Measurements from ENCODE around the gene MEGF11. TPM values are rescaled to one million over a fixed set of nuclear protein-coding genes. Genes with fewer than 3 reads are reported as not detected.

MEGF11 gene
- total RNA-seq, 6 experiments from 2014 or later: not detected

DNA sequence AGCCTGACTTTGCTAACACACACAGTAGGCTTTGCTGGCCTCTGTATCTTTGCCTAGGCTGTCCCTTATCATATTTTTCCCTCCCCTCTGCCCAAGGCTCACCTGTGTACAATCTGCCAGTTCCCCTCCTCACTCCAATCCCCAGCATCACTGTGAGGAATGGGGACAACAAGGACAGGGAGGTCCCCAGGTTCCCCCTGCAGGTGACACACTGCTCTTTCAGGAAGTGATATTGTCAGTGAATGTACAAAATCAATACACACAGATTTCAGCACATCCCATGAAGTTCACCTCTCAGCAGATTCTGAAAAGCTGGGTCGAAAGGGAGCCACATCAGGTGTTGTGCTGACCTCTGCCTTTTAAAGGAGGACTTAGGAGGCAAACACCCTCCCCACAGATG is 206.8 kb downstream of the MEGF11 start:
- Mint-ChIP-seq H3K27ac (no peak overlapping the region), H3K9me3 (no peaks in the 10 kb centered on the region), H3K4me3 (no peak overlapping the region), H3K4me1 (ENCODE audit: low read depth) (no peaks in the 10 kb centered on the region), H3K27me3 (ENCODE audit: insufficient read depth) (peaks cover 51% of the 10 kb centered on the region), H3K36me3 (ENCODE audit: low read depth) (no peaks in the 10 kb centered on the region)
- TF ChIP-seq, protein P1, sequence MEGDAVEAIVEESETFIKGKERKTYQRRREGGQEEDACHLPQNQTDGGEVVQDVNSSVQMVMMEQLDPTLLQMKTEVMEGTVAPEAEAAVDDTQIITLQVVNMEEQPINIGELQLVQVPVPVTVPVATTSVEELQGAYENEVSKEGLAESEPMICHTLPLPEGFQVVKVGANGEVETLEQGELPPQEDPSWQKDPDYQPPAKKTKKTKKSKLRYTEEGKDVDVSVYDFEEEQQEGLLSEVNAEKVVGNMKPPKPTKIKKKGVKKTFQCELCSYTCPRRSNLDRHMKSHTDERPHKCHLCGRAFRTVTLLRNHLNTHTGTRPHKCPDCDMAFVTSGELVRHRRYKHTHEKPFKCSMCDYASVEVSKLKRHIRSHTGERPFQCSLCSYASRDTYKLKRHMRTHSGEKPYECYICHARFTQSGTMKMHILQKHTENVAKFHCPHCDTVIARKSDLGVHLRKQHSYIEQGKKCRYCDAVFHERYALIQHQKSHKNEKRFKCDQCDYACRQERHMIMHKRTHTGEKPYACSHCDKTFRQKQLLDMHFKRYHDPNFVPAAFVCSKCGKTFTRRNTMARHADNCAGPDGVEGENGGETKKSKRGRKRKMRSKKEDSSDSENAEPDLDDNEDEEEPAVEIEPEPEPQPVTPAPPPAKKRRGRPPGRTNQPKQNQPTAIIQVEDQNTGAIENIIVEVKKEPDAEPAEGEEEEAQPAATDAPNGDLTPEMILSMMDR (IDR thresholded peaks at IDR 0.05): no peak
- DNase-seq: no peak

DNA sequence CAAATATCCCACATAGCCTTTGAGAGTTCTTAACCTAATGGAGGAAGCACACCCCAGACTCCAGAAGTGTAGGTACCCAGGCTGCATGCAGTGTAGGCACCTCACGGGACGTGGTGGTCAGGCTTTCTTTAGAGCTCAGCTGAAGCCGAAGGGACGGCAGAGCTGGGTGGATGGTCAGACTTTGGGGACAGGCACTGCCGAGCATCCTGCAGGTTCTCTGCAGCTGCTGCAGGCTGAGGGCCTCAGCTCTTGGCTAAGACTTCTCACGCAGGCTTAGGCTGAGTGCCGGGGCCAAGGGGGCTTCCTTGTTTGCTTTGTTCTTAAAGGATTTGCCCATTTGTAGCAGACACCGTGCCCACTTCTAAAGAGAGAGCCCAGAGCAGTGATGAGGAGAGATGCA is 207.2 kb downstream of the MEGF11 start:
- Mint-ChIP-seq H3K9me3 (no peaks in the 10 kb centered on the region), H3K27me3 (ENCODE audit: insufficient read depth) (peaks cover 48% of the 10 kb centered on the region), H3K27ac (no peak overlapping the region), H3K4me1 (ENCODE audit: low read depth) (no peaks in the 10 kb centered on the region), H3K36me3 (ENCODE audit: low read depth) (no peaks in the 10 kb centered on the region), H3K4me3 (no peak overlapping the region)
- DNase-seq: no peak
- TF ChIP-seq, protein P1 (IDR thresholded peaks at IDR 0.05): no peak

DNA sequence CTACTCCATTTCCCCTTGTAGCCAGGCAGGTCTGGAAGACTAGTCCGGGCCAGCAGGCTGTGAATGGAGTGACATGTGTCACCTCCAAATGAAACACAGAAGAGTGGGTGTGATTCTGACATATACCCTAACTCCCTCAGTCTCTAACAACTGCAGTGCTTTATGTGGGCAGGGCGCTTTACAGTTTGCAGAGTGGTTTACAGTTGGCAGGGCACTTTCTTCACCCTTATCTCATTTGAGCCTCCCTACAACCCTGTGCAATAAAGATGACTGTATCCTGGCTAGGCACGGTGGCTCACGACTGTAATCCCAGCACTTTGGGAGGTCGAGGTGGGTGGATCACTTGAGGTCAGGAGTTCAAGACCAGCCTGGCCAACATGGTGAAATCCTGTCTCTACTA is 208.0 kb downstream of the MEGF11 start:
- Mint-ChIP-seq H3K4me1 (ENCODE audit: low read depth) (no peaks in the 10 kb centered on the region), H3K27ac (no peak overlapping the region), H3K27me3 (ENCODE audit: insufficient read depth) (peaks cover 49% of the 10 kb centered on the region), H3K36me3 (ENCODE audit: low read depth) (no peaks in the 10 kb centered on the region), H3K9me3 (no peaks in the 10 kb centered on the region), H3K4me3 (no peak overlapping the region)
- TF ChIP-seq, protein P1 (IDR thresholded peaks at IDR 0.05): no peak
- DNase-seq: no peak

DNA sequence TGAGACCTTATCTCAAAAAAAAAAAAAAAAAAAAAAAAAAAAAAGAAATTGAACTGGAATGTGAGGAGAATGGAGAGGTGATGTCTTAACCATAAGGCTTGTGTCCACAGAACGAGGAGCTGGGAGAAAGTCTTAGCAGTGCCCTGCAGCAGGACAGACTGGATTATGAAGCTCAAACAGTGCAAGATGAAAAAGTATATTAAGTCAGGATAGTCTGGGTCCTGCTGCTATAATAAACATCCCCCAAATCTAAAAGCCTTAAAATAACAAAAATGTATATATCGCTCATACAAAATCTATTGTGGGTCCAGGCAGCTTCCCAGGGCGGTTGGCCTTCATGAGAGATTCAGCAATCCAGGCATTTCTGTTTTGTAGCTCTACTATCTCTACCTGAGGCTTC is 208.7 kb downstream of the MEGF11 start:
- TF ChIP-seq, protein P1 (IDR thresholded peaks at IDR 0.05): no peak

DNA sequence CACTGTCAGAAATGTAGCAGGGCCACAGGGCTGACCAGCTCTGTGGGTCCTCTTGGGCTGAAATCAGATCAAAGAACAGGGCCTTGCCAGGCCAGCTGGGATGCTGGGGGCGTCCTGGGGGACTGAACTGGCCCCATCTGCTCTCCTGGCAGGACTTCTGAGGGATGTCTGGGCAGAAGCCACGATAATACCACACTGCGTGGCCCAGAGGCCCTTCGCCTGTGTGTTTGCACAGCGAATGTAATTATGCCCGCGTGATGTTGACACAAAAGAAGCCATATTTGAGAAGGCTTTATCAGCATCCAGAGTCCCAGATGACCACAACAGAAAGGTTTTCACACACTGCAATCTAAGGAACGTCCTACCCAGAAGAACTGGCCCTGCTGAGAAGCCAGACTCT is 210.3 kb downstream of the MEGF11 start:
- no peaks in the 10 kb centered on the region for H3K36me3 Mint-ChIP-seq (ENCODE audit: low read depth)
- H3K4me1 Mint-ChIP-seq (ENCODE audit: low read depth): peaks cover 10% of the 10 kb centered on the region
- H3K27ac Mint-ChIP-seq: no peak overlapping the region

More for the DNA sequence above, 208.7 kb downstream of the MEGF11 start:
- Mint-ChIP-seq H3K27ac (no peak overlapping the region), H3K4me1 (ENCODE audit: low read depth) (peaks cover 5% of the 10 kb centered on the region; the same call in 1 of the 2 replicates), H3K27me3 (ENCODE audit: insufficient read depth) (peaks cover 48% of the 10 kb centered on the region), H3K4me3 (no peak overlapping the region), H3K9me3 (no peaks in the 10 kb centered on the region), H3K36me3 (ENCODE audit: low read depth) (no peaks in the 10 kb centered on the region)
- no peak for DNase-seq

More for the DNA sequence above, 210.3 kb downstream of the MEGF11 start:
- TF ChIP-seq, protein P1 (IDR thresholded peaks at IDR 0.05): no peak
- DNase-seq: no peak
- no peak overlapping the region for H3K4me3 Mint-ChIP-seq
- H3K9me3 Mint-ChIP-seq: no peaks in the 10 kb centered on the region
- H3K27me3 Mint-ChIP-seq (ENCODE audit: insufficient read depth): peaks cover 54% of the 10 kb centered on the region

All from HFFc6 (cell line).